GM12878 (cell line): ENCODE results near the gene COL1A1. TPM values are rescaled to one million over a fixed set of nuclear protein-coding genes. Genes with fewer than 3 reads are reported as not detected.

ENCODE experiments used
- ASH2L ChIP-seq: fragments of 300-600, 200-600 bp; sonication (generic); IDR thresholded peaks from 2 replicates; pipeline ENCODE4 v1.6.1; 2017; ENCODE audit warnings: low read depth, mild to moderate bottlenecking, borderline replicate concordance
- BHLHE40 ChIP-seq, 2 experiments: fragments of 450-650 bp in 1 of 2; IDR thresholded peaks; 2 replicates each; pipeline ENCODE4 v1.6.1; 2011 to 2017; ENCODE audit warnings: low read depth in 2 of 2, borderline replicate concordance in 1 of 2, improper control_type of control experiment in 1 of 2, low read length in 1 of 2, mild to moderate bottlenecking in 1 of 2
- CBFB ChIP-seq: IDR thresholded peaks from 2 replicates; pipeline ENCODE4 v1.6.1; 2016; ENCODE audit warnings: antibody characterized with exemption, low read depth
- EP300 ChIP-seq, 2 experiments: fragments of 150-350 bp in 1 of 2; IDR thresholded peaks; 2 replicates each; pipeline ENCODE4 v1.6.1; 2011 to 2012; ENCODE audit warnings: low read depth in 2 of 2, low read length in 2 of 2, borderline replicate concordance in 1 of 2, improper control_type of control experiment in 1 of 2, inconsistent platforms in 1 of 2; ENCODE audit not compliant: control insufficient read depth in 1 of 2
- EZH2 ChIP-seq: IDR thresholded peaks from 2 replicates; pipeline ENCODE4 v1.6.1; 2012; ENCODE audit warnings: low read depth, mild to moderate bottlenecking, control low read depth, inconsistent platforms, low read length, borderline replicate concordance; ENCODE audit not compliant: control insufficient read depth
- HDAC6 ChIP-seq: fragments of 200-600 bp; sonication (generic); IDR thresholded peaks from one replicate; pipeline ENCODE4 v1.8.0; 2017; ENCODE audit warnings: antibody characterized with exemption; ENCODE audit not compliant: unreplicated experiment
- IKZF1 ChIP-seq: fragments of 450-650 bp; conservative IDR thresholded peaks from 2 replicates; pipeline ENCODE4 v1.6.1; 2017; ENCODE audit warnings: antibody characterized with exemption, mild to moderate bottlenecking
- NR2C1 ChIP-seq: fragments of 450-650 bp; IDR thresholded peaks from 2 replicates; pipeline ENCODE4 v1.6.1; 2017; ENCODE audit warnings: antibody characterized with exemption, mild to moderate bottlenecking, moderate library complexity
- POLR2AphosphoS2 ChIP-seq: IDR thresholded peaks from 2 replicates; pipeline ENCODE4 v1.6.1; 2011; ENCODE audit warnings: low read depth, mild to moderate bottlenecking, low read length, improper control_type of control experiment, moderate library complexity
- SMC3 ChIP-seq: IDR thresholded peaks from 2 replicates; pipeline ENCODE4 v1.6.1; 2011; ENCODE audit warnings: low read length, improper control_type of control experiment, borderline replicate concordance
- SP1 ChIP-seq: IDR thresholded peaks from one replicate; pipeline ENCODE4 v1.6.1; 2011; ENCODE audit warnings: low read depth, low read length
- SREBF2 ChIP-seq: IDR thresholded peaks from 2 replicates; pipeline ENCODE4 v1.6.1; 2012; ENCODE audit warnings: mild to moderate bottlenecking, low read length
- ZNF622 ChIP-seq: fragments of 450-650 bp; IDR thresholded peaks from 2 replicates; pipeline ENCODE4 v1.6.1; 2017; ENCODE audit warnings: mild to moderate bottlenecking, inconsistent platforms
- polyA plus RNA-seq, 11 experiments: library from polyadenylated mRNA; depleted of rRNA in 4 of 11; unstranded in 6 of 11; stranded (reverse) in 5 of 11; fragments of >200 nt; fragmentation: Nextera tagmentation in 4 of 11; fragmentation: Illumina TruSeq in 1 of 11; extraction: Ambion mirVana in 4 of 11; extraction: Trizol in 1 of 11; gene quantifications; 1 replicate in 1 of 11; 2 replicates in 10 of 11; pipeline versions ENCODE4 v1.2.1 to v1.2.3, GENCODE V29; 2011 to 2016; ENCODE audit warnings: inconsistent platforms in 2 of 11, missing spikeins in 2 of 11, low read depth in 1 of 11
- total RNA-seq, 4 experiments: library from RNA; depleted of rRNA in 3 of 4; stranded (reverse); fragments of >200 nt in 3 of 4; fragmentation: Illumina TruSeq in 1 of 4; extraction: Trizol in 1 of 4; gene quantifications; 2 replicates each; pipeline versions ENCODE4 v1.2.1 to v1.2.3, GENCODE V29; 2013 to 2021
- TF ChIP-seq, protein P1 (sequence below): IDR thresholded peaks from 2 replicates; pipeline ENCODE4 v1.6.1; 2011; ENCODE audit warnings: low read depth, low read length, improper control_type of control experiment, borderline replicate concordance
- TF ChIP-seq, protein P2 (sequence below): IDR thresholded peaks from 2 replicates; pipeline ENCODE4 v1.6.1; 2011; ENCODE audit warnings: borderline replicate concordance, low read depth, mild to moderate bottlenecking, moderate library complexity, mixed read lengths, low read length; ENCODE audit not compliant: insufficient read depth; ENCODE audit errors: extremely low read length
- TF ChIP-seq, protein P3 (sequence below): fragments of 450-650 bp; IDR thresholded peaks from 2 replicates; pipeline ENCODE4 v1.6.1; 2014; ENCODE audit warnings: mild to moderate bottlenecking
- TF ChIP-seq, protein P4 (sequence below): fragments of 450-650 bp; IDR thresholded peaks from 2 replicates; pipeline ENCODE4 v1.6.1; 2017; ENCODE audit warnings: mild to moderate bottlenecking, moderate library complexity
- TF ChIP-seq, protein P5 (sequence below): IDR thresholded peaks from 2 replicates; pipeline ENCODE4 v1.6.1; 2012; ENCODE audit warnings: low read depth, low read length, improper control_type of control experiment
- TF ChIP-seq, protein P6 (sequence below): IDR thresholded peaks from 2 replicates; pipeline ENCODE4 v1.6.1; 2011; ENCODE audit warnings: low read depth, mild to moderate bottlenecking, low read length, moderate library complexity, borderline replicate concordance; ENCODE audit errors: extremely low read depth

Gene COL1A1
- total and polyA plus RNA-seq, 10 of the 15 experiments (the other 5 are each of a cell fraction or from before 2014, with no cell fraction given): 0.18 to 7.7 (median 2.3) TPM

DNA sequence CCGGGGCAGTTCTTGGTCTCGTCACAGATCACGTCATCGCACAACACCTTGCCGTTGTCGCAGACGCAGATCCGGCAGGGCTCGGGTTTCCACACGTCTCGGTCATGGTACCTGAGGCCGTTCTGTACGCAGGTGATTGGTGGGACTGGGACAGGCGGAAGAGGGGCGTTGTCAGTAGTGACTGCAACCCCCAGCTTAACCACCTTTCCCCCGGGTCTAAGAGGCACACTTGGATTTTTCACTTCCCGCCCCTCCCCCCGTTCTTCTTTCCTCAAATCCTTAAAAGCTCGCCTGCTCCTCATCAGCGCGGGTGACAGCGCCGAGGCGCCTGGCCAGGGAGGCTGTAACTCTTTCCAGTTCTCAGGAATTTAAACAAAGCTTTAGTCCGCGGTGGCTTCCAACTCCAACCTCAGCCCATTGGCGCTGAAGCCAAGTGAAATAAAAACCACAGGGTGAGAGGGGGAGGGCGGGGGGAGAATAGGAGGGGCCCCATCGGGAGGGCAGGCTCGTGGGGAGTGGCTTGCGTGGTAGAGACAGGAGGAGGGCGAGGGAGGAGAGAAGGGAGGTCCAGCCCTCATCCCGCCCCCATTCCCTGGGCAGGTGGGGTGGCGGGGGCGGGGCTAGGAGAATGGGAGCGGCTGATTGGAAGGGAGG lies 1.5 kb downstream of the COL1A1 start (continued):
- TF ChIP-seq, protein P1, sequence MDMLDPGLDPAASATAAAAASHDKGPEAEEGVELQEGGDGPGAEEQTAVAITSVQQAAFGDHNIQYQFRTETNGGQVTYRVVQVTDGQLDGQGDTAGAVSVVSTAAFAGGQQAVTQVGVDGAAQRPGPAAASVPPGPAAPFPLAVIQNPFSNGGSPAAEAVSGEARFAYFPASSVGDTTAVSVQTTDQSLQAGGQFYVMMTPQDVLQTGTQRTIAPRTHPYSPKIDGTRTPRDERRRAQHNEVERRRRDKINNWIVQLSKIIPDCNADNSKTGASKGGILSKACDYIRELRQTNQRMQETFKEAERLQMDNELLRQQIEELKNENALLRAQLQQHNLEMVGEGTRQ: no peak
- TF ChIP-seq SREBF2 (no peak), CBFB (no peak), POLR2AphosphoS2 (no peak), BHLHE40 (IDR thresholded peaks at IDR 0.05; ENCODE audit: borderline replicate concordance in 1 of 2, low read depth in 2 of 2, low read length in 1 of 2) (peak in 1 of 2 experiments; percentile 7; a peak in 1 of 4 replicates), SP1 (no peak), IKZF1 (peak; percentile 52; the same call in 1 of the 2 replicates), EP300 (IDR thresholded peaks at IDR 0.05; ENCODE audit: borderline replicate concordance in 1 of 2, control insufficient read depth in 1 of 2, low read depth in 2 of 2, low read length in 2 of 2) (peak in 1 of 2 experiments; percentile 10; a peak in 1 of 4 replicates), NR2C1 (no peak), ZNF622 (no peak), ASH2L (no peak), EZH2 (no peak), HDAC6 (no peak), SMC3 (no peak)
- TF ChIP-seq, protein P2, sequence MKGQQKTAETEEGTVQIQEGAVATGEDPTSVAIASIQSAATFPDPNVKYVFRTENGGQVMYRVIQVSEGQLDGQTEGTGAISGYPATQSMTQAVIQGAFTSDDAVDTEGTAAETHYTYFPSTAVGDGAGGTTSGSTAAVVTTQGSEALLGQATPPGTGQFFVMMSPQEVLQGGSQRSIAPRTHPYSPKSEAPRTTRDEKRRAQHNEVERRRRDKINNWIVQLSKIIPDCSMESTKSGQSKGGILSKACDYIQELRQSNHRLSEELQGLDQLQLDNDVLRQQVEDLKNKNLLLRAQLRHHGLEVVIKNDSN: no peak
- TF ChIP-seq, protein P3, sequence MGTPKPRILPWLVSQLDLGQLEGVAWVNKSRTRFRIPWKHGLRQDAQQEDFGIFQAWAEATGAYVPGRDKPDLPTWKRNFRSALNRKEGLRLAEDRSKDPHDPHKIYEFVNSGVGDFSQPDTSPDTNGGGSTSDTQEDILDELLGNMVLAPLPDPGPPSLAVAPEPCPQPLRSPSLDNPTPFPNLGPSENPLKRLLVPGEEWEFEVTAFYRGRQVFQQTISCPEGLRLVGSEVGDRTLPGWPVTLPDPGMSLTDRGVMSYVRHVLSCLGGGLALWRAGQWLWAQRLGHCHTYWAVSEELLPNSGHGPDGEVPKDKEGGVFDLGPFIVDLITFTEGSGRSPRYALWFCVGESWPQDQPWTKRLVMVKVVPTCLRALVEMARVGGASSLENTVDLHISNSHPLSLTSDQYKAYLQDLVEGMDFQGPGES: no peak
- TF ChIP-seq, protein P4, sequence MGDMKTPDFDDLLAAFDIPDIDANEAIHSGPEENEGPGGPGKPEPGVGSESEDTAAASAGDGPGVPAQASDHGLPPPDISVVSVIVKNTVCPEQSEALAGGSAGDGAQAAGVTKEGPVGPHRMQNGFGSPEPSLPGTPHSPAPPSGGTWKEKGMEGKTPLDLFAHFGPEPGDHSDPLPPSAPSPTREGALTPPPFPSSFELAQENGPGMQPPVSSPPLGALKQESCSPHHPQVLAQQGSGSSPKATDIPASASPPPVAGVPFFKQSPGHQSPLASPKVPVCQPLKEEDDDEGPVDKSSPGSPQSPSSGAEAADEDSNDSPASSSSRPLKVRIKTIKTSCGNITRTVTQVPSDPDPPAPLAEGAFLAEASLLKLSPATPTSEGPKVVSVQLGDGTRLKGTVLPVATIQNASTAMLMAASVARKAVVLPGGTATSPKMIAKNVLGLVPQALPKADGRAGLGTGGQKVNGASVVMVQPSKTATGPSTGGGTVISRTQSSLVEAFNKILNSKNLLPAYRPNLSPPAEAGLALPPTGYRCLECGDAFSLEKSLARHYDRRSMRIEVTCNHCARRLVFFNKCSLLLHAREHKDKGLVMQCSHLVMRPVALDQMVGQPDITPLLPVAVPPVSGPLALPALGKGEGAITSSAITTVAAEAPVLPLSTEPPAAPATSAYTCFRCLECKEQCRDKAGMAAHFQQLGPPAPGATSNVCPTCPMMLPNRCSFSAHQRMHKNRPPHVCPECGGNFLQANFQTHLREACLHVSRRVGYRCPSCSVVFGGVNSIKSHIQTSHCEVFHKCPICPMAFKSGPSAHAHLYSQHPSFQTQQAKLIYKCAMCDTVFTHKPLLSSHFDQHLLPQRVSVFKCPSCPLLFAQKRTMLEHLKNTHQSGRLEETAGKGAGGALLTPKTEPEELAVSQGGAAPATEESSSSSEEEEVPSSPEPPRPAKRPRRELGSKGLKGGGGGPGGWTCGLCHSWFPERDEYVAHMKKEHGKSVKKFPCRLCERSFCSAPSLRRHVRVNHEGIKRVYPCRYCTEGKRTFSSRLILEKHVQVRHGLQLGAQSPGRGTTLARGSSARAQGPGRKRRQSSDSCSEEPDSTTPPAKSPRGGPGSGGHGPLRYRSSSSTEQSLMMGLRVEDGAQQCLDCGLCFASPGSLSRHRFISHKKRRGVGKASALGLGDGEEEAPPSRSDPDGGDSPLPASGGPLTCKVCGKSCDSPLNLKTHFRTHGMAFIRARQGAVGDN: no peak
- TF ChIP-seq, protein P5, sequence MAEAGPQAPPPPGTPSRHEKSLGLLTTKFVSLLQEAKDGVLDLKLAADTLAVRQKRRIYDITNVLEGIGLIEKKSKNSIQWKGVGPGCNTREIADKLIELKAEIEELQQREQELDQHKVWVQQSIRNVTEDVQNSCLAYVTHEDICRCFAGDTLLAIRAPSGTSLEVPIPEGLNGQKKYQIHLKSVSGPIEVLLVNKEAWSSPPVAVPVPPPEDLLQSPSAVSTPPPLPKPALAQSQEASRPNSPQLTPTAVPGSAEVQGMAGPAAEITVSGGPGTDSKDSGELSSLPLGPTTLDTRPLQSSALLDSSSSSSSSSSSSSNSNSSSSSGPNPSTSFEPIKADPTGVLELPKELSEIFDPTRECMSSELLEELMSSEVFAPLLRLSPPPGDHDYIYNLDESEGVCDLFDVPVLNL: no peak
- TF ChIP-seq, protein P6, sequence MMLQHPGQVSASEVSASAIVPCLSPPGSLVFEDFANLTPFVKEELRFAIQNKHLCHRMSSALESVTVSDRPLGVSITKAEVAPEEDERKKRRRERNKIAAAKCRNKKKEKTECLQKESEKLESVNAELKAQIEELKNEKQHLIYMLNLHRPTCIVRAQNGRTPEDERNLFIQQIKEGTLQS: no peak
